Tibial nerve (tissue), 4 donors: ENCODE measurements around the gene INO80.

Experiments used
- CTCF ChIP-seq, 5 experiments: fragments of 200-600 bp in 3 of 5; fragments of 450-650 bp in 2 of 5; sonication (generic) in 3 of 5; IDR thresholded peaks; one replicate each; pipeline ENCODE4 v1.5.1; 2016 to 2019; ENCODE audit warnings: antibody characterized with exemption in 5 of 5, mild to moderate bottlenecking in 3 of 5, moderate library complexity in 2 of 5
- EP300 ChIP-seq, 2 donors: sonication (generic); formaldehyde crosslinking; IDR thresholded peaks; one replicate each; pipeline ENCODE4 v1.6.1; 2017; ENCODE audit warnings: antibody characterized with exemption in 2 of 2, mild to moderate bottlenecking in 1 of 2

GRCh38 chr15:41079717-41080116, 36.4 kb downstream of the INO80 start:
- no peak for TF ChIP-seq CTCF (IDR thresholded peaks at IDR 0.05)
- no peak for TF ChIP-seq EP300 (IDR thresholded peaks at IDR 0.05)
